Measurements from ENCODE around the gene KIF11.

KIF11 gene

GRCh38 chr10:92688927-92689662 is 96.2 kb downstream of the KIF11 start:
- DNase-seq, result no peak

- peak; percentile 33 for DNase-seq
Observed at GRCh38 chr10:92689663-92690210, 96.8 kb downstream of the KIF11 start, which contains the start of gene HHEX. HHEX (plus strand) TSS chr10:92689955; CDS start chr10:92689987, 32 bp downstream.

GRCh38 chr10:92690211-92690914 is 97.4 kb downstream of the KIF11 start:
- DNase-seq, result peak; percentile 75

GRCh38 chr10:92690915-92691590 is 98.1 kb downstream of the KIF11 start:
- DNase-seq, result no peak

- DNase-seq, result peak; percentile 29
Observed at GRCh38 chr10:92691591-92692079, 98.7 kb downstream of the KIF11 start.

- DNase-seq, result no peak
Observed at GRCh38 chr10:92692080-92692671, 99.2 kb downstream of the KIF11 start.

- DNase-seq, result no peak
Observed at GRCh38 chr10:92692697-92693533, 100.0 kb downstream of the KIF11 start.

- DNase-seq, result no peak
Observed at GRCh38 chr10:92693534-92693893, 100.6 kb downstream of the KIF11 start.

GRCh38 chr10:92695679-92696605 is 103.0 kb downstream of the KIF11 start:
- no peak for DNase-seq

- DNase-seq, result no peak
Observed at GRCh38 chr10:92696606-92697383, 103.9 kb downstream of the KIF11 start.

- no peak for DNase-seq
Observed at GRCh38 chr10:92697663-92698511, 105.0 kb downstream of the KIF11 start.

GRCh38 chr10:92699193-92699517 is 106.2 kb downstream of the KIF11 start:
- no peak for DNase-seq

- peak; percentile 44 for DNase-seq
Observed at GRCh38 chr10:92699518-92700381, 106.8 kb downstream of the KIF11 start.

GRCh38 chr10:92702301-92702916 is 109.5 kb downstream of the KIF11 start:
- DNase-seq, result no peak
